Upper lobe of left lung (tissue), 4 donors: ENCODE measurements around the gene CDK11A.

ENCODE experiments used
- CTCF ChIP-seq, 6 experiments: fragments of 450-650 bp in 4 of 6; fragments of 200-600 bp in 2 of 6; sonication (generic) in 2 of 6; IDR thresholded peaks; one replicate each; pipeline ENCODE4 v1.5.1; 2016 to 2019; ENCODE audit warnings: antibody characterized with exemption in 6 of 6
- POLR2AphosphoS5 ChIP-seq, 2 donors: sonication (generic); formaldehyde crosslinking; IDR thresholded peaks; one replicate each; pipeline ENCODE4 v1.5.1; 2017; ENCODE audit warnings: antibody characterized with exemption in 2 of 2

- TF ChIP-seq CTCF (IDR thresholded peaks at IDR 0.05) (no peak), POLR2AphosphoS5 (IDR thresholded peaks at IDR 0.05) (no peak)
Measured at GRCh38 chr1:1671365-1672119, 52.6 kb downstream of the CDK11A start.
